HG02852 (cell line): Measurements from ENCODE around the gene LGALS9.

Experiments used
- ATAC-seq: cut with Tn5 transposase; IDR thresholded peaks from one replicate; pipeline ENCODE4 v1.9.1; 2021; ENCODE audit warnings: mild to moderate bottlenecking, moderate library complexity; ENCODE audit not compliant: unreplicated experiment

The LGALS9 gene

DNA sequence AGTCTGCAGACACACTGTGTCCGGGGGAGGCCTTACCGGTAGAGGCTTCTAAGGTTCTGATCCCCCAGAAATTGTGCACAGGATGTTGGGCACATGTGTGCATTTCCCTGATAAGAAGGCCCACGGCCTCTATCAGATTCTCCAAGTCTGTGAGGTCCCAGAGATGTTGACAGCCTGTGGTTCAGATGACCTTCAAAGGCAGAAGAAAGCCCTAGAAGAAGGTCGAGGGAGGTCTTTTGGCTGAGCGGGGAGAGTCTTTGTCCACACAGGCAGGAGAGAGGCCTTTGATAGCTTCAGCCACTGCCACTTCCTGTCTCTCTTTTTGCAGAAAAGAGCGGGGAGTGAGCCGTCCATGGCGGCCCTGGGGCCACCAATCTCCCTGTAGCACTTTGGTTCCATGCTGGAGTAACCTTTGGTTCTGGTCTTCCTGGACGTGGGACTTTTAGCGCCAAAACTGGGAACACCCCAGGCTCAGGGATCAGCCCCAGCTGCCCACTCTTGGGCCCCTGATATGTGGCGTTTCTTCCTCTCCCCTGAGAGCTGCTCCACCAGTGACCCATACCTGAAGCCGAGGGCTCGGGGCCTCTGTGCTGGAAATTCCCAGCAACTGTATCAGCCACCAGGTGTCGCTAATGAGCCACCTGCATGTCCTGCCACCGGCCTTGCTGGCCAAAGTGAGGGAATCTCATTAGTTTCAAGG is 28.1 kb upstream of the LGALS9 start:
- ATAC-seq = peak; percentile 56

DNA sequence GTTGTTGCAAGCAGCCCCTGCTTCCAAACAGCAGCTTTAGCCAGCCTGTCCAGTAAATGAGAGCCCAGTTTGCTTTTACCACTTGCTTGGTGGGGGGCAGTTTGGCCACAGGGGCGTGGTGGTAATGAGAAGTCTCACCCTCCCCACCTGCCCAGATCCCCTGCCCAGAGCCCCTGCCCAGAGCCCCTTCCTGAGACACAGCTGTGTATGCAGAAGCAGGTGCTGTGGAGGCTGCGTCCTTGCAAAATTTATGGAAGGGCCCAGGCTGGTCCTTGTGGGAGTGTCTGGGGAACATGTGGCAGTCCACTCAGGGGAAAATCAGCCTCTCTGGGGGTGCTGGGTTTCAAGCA is 27.6 kb upstream of the LGALS9 start:
- ATAC-seq = no peak

DNA sequence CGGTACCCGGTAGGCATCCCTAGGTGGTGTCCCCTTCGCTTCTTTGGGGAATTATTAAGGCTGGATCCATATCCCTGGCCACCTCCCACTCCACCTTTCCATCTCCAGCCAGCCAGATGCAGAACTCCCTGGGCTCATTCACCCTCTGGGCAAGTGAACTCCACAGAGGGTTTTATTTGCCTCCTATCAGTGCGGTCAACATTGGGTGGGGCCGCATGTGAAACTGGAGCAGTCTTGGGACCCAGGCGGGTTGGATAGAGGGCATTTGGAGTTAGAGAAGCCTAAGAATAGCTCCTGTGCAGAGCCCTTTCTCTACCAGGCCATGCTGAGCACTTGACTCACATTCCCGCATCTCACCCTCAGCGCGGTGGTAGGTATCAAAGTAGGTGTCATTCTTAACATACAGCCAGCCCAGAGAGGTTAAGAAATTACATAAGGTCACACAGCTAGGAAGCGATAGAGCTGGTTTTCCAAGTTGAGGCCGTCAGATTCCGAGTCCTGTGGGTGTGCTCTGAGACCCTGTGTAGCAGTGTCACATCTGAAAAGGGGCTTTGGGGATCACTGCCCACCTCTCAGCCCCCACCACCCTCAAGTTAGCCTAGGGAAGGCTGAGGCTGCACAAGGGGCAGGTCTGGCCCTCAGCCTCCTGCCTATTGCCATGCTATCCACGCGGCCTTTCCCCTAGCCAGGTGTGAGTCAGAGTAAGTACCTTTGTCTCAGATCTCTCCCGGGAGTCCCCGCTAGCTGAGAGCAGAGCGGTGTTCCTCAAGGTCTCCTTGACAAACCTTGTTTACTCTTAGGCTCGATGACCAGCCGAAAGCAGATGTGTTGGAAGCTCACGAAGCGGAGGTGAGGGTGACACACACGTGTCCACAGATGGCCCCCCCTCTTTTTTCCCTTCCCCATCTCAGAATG is 26.9 kb upstream of the LGALS9 start:
- no peak for ATAC-seq

DNA sequence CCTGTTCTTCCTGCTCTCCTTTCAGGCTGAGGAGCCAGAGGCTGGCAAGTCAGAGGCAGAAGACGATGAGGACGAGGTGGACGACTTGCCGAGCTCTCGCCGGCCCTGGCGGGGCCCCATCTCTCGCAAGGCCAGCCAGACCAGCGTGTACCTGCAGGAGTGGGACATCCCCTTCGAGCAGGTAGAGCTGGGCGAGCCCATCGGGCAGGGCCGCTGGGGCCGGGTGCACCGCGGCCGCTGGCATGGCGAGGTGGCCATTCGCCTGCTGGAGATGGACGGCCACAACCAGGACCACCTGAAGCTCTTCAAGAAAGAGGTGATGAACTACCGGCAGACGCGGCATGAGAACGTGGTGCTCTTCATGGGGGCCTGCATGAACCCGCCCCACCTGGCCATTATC is 25.6 kb upstream of the LGALS9 start:
- no peak for ATAC-seq

DNA sequence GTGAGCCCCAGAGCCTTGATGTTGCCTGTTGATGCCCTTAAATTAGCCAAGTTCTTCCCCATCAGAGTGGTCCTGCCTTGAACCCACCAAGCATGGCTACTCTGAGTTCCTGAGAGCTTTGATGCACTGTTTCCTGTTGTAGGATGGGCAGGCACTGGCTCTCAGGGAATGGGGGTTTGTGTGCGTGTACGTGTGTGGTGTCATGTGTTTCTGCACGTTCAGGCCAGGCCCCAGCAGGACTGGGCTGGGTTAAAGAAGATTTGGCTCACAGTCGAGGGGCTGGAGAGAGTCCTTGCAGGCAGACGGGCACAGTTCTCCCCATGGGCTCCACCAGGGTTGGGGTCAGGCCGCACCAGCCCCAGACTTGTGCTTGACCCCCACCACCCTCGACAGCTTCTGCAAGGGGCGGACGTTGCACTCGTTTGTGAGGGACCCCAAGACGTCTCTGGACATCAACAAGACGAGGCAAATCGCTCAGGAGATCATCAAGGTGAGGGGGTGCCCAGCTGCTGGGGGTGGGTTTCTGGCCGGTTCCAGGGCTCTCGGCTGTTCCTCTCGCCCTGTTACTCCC is 23.4 kb upstream of the LGALS9 start:
- no peak for ATAC-seq

DNA sequence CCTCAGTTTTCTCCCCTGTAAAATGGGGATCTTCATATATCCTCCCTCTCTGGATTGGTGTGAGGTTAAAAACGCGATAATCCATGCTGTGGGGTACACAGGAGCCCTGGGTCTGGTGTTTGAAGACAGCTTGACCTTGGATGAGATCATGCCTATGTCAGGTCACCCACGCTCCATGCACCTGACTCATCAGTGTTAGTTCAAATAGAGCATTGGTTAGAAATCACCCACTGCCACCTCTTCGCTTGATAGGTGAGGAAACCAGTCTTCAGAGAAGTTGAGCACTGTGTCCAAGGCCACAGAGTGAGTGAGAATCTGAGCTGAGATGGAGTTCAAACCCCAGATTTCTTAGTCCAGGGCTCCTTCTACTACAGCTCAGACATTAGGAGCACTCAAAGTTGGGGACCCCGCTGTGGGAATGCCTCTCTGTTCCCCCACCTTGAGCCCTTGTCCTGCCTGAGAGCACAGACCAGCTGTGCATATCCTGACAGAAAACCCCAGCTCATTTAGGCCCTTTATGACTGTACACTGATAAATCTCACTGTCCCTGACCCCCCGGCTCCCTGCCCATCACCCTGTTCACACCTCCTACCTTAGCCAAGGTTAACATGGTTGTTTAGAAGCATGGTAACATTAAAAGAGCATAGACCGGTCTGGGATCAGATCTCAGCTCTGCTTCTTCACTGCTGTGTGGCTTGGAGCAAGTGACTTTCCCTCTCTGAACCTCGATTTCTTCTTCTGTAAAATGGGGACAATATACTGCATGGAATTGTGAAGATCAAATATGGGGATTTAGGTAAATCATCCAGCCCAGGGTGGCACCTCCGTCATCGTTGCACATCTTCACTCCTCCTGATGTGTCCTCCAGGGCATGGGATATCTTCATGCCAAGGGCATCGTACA is 22.4 kb upstream of the LGALS9 start:
- peak; percentile 52 for ATAC-seq

DNA sequence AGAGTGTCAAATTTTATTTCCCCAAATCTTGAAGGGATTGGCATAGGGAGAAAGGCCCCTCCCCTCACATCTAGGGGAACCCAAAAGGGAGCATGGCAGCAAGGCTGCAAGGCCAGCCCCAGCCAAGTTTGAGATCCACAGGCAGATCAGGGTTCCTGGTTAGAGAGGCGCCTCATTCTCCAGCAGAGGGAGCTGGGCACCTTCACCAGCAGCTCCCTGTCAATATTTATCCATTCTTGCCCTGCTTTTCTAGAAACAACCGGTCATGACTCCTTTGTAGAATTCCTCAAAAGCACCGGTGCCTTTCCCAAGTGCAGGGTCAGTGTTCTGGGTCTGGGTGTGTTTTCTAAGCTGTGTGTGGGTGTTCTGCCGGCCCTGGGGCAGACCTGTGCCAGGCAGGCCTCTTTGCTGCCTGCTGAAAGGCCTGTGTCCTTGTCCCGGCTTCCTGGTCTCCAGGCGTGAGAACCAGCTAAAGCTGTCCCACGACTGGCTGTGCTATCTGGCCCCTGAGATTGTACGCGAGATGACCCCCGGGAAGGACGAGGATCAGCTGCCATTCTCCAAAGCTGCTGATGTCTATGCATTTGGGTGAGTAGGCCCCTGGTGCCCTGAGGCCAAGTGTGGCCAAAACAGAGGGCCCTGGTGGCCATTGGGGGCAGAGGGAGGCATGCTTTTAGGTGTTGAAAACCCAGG is 21.2 kb upstream of the LGALS9 start:
- ATAC-seq = no peak

DNA sequence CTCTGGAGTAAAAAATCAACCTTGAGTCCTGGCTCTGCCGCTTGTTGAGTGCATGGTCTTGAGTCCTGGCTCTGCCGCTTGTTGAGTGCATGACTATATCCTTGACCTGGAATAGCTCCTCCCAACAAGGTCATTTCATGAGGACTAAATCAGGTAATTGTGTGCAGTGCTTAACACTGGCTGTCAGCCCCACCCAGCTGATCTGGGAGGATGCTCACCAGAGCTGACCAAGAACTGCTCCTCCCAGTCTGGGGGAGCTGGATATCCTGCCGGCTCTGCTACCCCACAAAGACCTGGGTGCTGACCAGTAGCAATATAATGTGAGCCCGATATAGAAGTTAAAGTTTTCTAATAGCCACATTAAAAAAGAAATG is 20.7 kb upstream of the LGALS9 start:
- no peak for ATAC-seq

DNA sequence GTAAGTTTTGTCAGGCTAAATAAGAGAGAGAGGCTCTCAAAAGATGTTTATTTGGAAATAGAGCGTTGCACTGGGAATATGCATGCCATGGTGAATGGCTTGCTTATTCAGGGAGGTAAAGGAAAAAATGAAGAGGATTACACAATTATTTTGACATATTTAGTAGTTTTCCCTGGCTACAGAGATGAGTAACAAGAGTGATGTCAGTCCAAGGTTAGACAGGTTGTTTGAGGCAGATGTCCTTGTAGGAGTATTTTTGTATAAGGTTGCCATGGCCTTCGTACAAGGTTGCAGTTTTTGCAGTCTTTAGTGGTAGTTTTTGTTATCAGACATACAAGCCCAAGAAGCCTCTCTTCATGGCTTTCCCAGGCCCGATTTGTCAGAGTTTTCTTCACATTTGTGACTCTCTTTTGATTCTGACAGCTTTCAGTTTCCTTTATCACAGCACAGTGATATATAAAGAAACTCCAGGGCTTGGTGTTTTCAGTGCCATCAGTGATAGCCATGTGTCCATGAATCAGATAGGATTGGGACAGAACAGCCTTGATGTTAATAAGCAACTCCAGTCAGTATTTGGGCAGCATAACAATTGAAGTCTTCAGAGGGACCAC is 18.7 kb upstream of the LGALS9 start:
- no peak for ATAC-seq

DNA sequence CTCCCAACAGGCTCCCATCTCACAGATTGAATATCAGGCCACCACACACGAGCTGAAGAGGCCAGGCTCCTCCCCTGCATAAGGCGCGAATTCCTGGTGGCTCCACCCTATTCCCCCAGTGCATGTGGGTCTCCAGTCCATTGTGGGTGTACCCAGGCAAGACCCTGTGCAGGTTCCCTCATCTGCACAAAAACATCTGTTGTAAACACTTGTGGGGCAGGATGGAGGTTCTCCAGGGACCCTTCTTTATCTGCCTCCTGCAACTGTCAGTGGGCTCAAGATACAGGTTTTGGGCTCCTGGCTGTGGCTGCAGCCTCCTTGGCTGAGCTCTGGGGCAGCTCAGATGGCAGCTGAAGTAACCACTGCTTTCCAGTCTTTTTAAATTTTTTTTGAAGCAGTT is 17.6 kb upstream of the LGALS9 start:
- no peak for ATAC-seq

DNA sequence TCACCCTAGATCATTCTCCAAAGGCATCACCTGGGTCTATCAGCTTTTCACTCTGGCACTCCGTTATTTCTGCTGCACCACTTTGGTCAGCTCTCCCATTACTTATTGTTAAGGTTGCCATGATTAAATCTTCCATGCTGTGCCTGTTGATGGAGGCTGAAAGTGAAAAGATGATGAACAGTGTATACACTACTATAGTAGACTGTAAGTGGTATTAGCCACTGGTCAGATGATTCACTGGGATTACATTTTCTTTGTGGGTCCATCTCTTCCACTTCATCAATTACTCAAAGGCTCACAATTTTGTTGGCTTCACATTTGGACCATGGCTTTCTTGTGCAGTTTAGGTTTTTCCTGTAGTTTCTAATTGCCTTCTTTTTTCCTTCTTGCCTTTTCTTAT is 15.9 kb upstream of the LGALS9 start:
- no peak for ATAC-seq

DNA sequence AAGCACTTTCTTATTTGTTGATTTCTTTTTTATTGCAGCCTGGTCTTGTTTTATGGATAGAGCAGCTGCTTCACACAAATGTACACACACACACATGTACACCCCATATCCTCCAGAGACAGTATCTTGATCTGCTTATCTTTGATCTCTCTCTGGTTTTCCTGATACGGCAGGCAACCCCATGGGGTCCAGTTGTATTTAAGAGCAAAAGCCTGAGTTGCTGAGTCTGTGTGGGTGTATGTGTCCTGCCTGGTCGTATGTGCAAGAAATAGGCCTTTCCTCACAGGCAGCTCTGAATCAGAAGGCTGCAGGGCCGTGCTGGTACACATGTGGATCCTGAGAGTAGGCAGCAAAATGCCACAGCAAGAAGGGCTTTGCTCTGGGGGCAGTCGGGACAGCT is 14.6 kb upstream of the LGALS9 start:
- no peak for ATAC-seq

DNA sequence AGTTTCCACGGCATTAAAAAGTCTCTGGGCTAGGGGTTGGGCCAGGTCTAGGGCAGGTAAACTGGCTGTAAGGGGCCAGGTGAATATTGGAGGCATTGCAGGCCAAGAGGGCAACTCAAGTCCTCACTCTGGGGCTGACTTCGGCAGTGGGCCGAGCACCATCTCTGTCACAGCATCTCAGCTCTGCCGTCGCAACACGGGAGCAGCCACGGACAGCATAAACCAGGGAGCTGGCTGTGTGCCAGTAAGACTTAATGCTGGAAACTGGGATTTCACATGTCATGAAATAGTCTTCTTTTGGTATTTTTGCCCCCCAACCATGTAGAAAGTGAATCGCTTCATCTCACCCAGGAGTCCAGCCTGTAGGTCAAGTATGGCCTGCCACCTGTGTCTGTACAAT is 12.6 kb upstream of the LGALS9 start:
- ATAC-seq = no peak

DNA sequence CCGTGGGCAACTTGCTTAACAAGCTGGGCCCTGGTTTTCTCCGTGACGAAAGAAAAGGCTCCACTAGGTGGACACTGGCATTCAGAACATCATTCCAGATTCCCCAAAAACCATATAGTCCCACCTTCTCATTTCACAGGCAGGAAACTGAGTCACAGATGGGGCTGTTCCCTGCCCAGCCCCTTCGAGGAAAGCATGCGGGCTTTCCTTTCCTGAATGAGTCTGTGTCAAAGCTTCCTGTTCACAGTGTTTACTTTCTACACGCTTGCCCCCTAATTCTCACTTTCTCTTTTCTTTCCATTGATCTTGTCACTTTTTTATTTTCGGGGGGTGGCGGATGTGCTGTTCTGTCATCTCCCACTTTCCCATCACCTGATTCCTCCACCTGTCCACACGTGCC is 10.3 kb upstream of the LGALS9 start:
- no peak for ATAC-seq

DNA sequence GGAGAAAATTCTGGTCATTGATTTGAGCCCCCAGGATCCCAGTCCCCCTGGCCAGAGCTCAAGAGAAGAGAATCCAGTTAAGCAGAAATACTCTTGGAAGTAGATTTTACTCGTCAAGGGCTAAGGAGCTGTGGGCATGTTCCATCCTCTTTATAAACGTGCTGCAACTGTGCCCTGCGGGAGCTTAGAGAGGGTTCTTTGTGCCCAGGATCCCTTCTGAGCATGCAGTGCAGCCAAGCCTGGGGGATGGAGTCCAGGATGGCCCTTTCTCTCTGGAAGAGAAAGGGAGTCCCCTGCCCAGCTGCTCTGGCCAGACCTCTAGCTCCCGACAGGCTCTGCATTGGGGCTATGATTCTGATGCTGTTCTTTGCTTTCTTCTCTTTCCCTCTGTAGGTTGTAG is 9.5 kb upstream of the LGALS9 start:
- ATAC-seq = no peak

DNA sequence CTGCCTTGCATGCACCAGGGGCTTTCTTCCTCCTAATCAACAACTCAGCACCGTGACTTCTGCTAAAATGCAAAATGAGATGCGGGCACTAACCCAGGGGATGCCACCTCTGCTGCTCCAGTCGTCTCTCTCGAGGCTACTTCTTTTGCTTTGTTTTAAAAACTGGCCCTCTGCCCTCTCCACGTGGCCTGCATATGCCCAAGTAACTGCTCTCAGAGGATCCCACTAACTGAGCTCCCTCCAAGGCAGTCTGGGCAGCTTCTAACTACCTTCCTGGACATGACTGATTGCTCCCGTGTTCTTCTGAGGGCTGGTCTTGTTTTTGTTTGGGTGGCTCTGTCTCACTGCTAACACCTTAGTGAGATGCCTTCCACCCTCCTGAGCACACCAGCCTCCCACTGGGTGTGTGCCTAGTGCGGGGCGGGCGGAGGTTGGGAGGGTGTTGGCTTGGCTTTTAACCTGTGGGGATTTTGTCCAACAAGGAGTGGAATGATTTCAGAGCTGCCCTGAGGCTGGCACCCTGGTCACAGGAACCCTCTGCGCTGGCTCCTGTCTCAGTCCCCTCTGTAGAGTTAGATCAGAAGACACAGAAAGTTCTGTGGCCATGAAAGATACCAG is 8.9 kb upstream of the LGALS9 start:
- no peak for ATAC-seq

DNA sequence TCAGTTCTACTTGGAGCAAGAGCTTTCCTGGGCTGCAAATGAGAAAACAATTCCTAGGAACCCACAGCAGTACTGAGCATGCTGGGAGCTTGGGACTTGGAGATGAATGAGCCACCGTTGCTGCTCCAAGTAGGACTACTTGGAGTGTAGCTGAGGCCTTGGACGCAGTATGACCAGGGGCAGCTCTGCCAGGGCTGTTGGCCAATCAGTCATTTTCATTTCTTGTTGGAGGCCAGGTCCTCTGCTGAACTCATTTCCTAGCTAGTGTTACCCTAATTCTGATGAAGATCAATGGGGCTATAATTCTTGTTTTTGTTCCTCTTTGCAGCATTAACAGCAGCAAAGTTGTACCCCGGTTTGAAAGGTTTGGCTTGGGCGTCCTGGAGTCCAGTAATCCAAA is 8.0 kb upstream of the LGALS9 start:
- ATAC-seq = no peak

DNA sequence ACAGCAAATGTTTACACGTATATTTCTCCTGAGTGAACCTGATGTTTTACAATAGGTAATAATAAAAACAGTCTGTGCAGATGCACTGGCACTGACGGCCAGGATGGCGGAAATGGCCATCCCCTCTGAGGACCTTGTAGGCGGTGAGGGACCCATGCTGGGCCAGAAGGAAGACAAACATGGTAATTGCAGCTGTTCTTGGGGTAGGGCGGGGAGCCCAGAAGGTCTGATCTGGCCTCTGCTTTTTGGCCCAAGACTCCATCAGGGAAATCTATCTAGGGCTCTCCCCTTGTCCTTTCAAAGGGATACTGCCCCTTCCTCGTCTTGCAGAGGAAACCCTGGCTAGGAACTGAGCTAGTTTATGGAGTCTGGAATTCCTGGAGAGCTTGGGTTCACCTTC is 7.4 kb upstream of the LGALS9 start:
- ATAC-seq = no peak

DNA sequence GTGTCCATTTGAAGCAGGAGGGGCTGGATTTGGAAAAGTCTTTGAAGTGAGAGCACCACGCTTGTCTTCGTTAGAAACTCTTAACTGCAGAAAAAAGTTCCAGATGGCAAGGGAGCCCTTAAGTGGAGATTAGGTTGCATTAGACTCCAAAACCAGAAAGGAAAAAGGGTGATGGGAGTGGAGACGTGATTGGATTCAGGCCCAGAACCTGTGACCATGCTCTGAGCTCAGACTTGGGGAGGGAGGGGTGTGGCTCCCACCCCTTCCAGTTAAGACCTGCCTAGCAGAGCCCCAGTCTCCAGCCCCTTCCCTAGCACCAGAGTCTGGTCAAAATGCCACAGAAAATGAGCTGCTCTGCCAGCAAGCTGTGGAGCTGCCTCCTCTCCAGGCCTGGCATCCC is 6.4 kb upstream of the LGALS9 start:
- no peak for ATAC-seq

DNA sequence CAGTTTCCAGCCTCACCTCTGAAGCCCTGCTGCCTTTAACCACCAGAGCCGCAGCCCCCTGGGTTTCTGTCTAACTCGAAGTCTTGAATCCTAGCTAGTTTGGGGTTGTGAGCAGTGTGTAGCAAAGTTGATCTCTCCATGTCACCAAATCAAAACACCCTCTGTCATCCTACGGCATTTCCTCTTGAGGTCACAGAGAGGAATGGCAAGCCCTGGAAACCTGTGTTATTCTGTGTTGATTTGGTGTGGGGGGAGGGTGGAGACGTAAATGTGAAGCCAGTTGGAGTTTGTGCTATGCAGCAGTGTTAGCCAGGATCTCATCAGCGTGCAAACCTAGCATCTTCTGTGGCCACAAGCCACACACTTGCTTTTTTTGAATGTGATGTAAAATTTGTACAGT is 5.1 kb upstream of the LGALS9 start:
- ATAC-seq = no peak
